BLaER1 (cell line): ENCODE data around the gene CHTF18.
"Not testable (repeated sequence)": the region's sequence is repeated elsewhere in the genome, so short reads cannot be mapped to it uniquely, and the experiment has no call there.

ENCODE experiments used
- H3K27ac ChIP-seq: shearing (Covaris generic); formaldehyde crosslinking; 2 replicates; pipeline ENCODE4 v1.8.1; 2022
- H3K27me3 ChIP-seq: shearing (Covaris generic); formaldehyde crosslinking; 2 replicates; pipeline ENCODE4 v1.8.1; 2022
- H3K36me3 ChIP-seq: shearing (Covaris generic); formaldehyde crosslinking; 2 replicates; pipeline ENCODE4 v1.8.1; 2022
- H3K4me1 ChIP-seq: shearing (Covaris generic); formaldehyde crosslinking; 2 replicates; pipeline ENCODE4 v1.8.1; 2022
- H3K4me2 ChIP-seq: shearing (Covaris generic); formaldehyde crosslinking; 2 replicates; pipeline ENCODE4 v1.8.1; 2022
- H3K4me3 ChIP-seq: shearing (Covaris generic); formaldehyde crosslinking; 2 replicates; pipeline ENCODE4 v1.8.1; 2022
- H3K9ac ChIP-seq: shearing (Covaris generic); formaldehyde crosslinking; 2 replicates; pipeline ENCODE4 v1.8.1; 2022
- H3K9me3 ChIP-seq: shearing (Covaris generic); formaldehyde crosslinking; 2 replicates; pipeline ENCODE4 v1.8.1; 2022
- H4K20me1 ChIP-seq: shearing (Covaris generic); formaldehyde crosslinking; 2 replicates; pipeline ENCODE4 v1.8.1; 2022
- Cebpa-rat ChIP-seq: shearing (Covaris generic); IDR thresholded peaks from 2 replicates; pipeline ENCODE4 v1.8.1; 2022

CHTF18 gene

GRCh38 chr16:817001-817906, 28.8 kb downstream of the CHTF18 start:
- Histone ChIP-seq H3K4me2 (peak overlapping the region; percentile 77), H3K9me3 (peaks cover 22% of the 10 kb centered on the region; the same call in 1 of the 2 replicates), H3K27ac (no peak overlapping the region), H3K9ac (no peak overlapping the region), H3K36me3 (no peaks in the 10 kb centered on the region), H3K4me1 (peaks cover 83% of the 10 kb centered on the region), H3K4me3 (no peak overlapping the region), H4K20me1 (no peaks in the 10 kb centered on the region), H3K27me3 (peaks cover 14% of the 10 kb centered on the region)
- TF ChIP-seq Cebpa-rat: no peak

- Histone ChIP-seq H3K4me2 (no peak overlapping the region), H3K9me3 (peaks cover 24% of the 10 kb centered on the region; the same call in 1 of the 2 replicates), H3K4me3 (no peak overlapping the region), H3K36me3 (no peaks in the 10 kb centered on the region), H3K4me1 (peaks cover 88% of the 10 kb centered on the region), H3K27me3 (peaks cover 5% of the 10 kb centered on the region), H3K27ac (no peak overlapping the region), H3K9ac (no peak overlapping the region), H4K20me1 (no peaks in the 10 kb centered on the region)
- TF ChIP-seq Cebpa-rat: no peak
Observed at GRCh38 chr16:818132-818531, 29.7 kb downstream of the CHTF18 start.

GRCh38 chr16:818592-818991, 30.2 kb downstream of the CHTF18 start:
- no peak overlapping the region for H3K27ac ChIP-seq
- peaks cover 28% of the 10 kb centered on the region for H3K9me3 ChIP-seq
- no peaks in the 10 kb centered on the region for H4K20me1 ChIP-seq
- peak overlapping the region; percentile 80 for H3K4me2 ChIP-seq
- H3K36me3 ChIP-seq: no peaks in the 10 kb centered on the region
- peaks cover under 1% of the 10 kb centered on the region; the same call in 1 of the 2 replicates for H3K27me3 ChIP-seq
- no peak for TF ChIP-seq Cebpa-rat
- H3K9ac ChIP-seq: no peak overlapping the region
- H3K4me3 ChIP-seq: no peak overlapping the region
- H3K4me1 ChIP-seq: peaks cover 86% of the 10 kb centered on the region

GRCh38 chr16:819336-820043, 31.1 kb downstream of the CHTF18 start:
- H3K27ac ChIP-seq: peak overlapping the region; percentile 73
- H3K9me3 ChIP-seq: peaks cover 33% of the 10 kb centered on the region
- H3K9ac ChIP-seq: peak overlapping the region; percentile 68
- no peaks in the 10 kb centered on the region for H4K20me1 ChIP-seq
- no peak for TF ChIP-seq Cebpa-rat
- H3K4me1 ChIP-seq: peaks cover 86% of the 10 kb centered on the region
- H3K27me3 ChIP-seq: no peaks in the 10 kb centered on the region
- no peaks in the 10 kb centered on the region for H3K36me3 ChIP-seq
- H3K4me2 ChIP-seq: peak overlapping the region; percentile 80
- peak overlapping the region; percentile 32; the same call in 1 of the 2 replicates for H3K4me3 ChIP-seq

- Histone ChIP-seq H3K9me3 (peaks cover 33% of the 10 kb centered on the region), H3K4me2 (peak overlapping the region; percentile 80), H3K4me1 (peaks cover 86% of the 10 kb centered on the region), H3K4me3 (peak overlapping the region; percentile 32; the same call in 1 of the 2 replicates), H3K27ac (peak overlapping the region; percentile 73), H3K9ac (peak overlapping the region; percentile 68)
- not testable (repeated sequence) for H3K27me3 ChIP-seq, H3K36me3 ChIP-seq, H4K20me1 ChIP-seq
Observed at GRCh38 chr16:820044-820408, 31.6 kb downstream of the CHTF18 start.

GRCh38 chr16:820748-821147, 32.3 kb downstream of the CHTF18 start:
- Histone ChIP-seq H3K9me3 (peaks cover 33% of the 10 kb centered on the region), H3K4me2 (peak overlapping the region; percentile 80), H4K20me1 (no peaks in the 10 kb centered on the region), H3K36me3 (no peaks in the 10 kb centered on the region), H3K27ac (peak overlapping the region; percentile 73; the same call in 1 of the 2 replicates), H3K9ac (peak overlapping the region; percentile 10; the same call in 1 of the 2 replicates), H3K27me3 (no peaks in the 10 kb centered on the region), H3K4me1 (peaks cover 86% of the 10 kb centered on the region), H3K4me3 (no peak overlapping the region)
- TF ChIP-seq Cebpa-rat: no peak

GRCh38 chr16:821751-822150, 33.3 kb downstream of the CHTF18 start:
- TF ChIP-seq Cebpa-rat: no peak
- H3K4me2 ChIP-seq: peak overlapping the region; percentile 80; the same call in 1 of the 2 replicates
- peaks cover 84% of the 10 kb centered on the region for H3K4me1 ChIP-seq
- H3K9ac ChIP-seq: no peak overlapping the region
- peaks cover 32% of the 10 kb centered on the region for H3K9me3 ChIP-seq
- no peaks in the 10 kb centered on the region for H4K20me1 ChIP-seq
- H3K4me3 ChIP-seq: no peak overlapping the region
- H3K36me3 ChIP-seq: no peaks in the 10 kb centered on the region
- no peaks in the 10 kb centered on the region for H3K27me3 ChIP-seq
- no peak overlapping the region for H3K27ac ChIP-seq

GRCh38 chr16:822174-822908, 33.9 kb downstream of the CHTF18 start:
- Histone ChIP-seq H3K27me3 (no peaks in the 10 kb centered on the region), H3K9me3 (peaks cover 26% of the 10 kb centered on the region), H4K20me1 (no peaks in the 10 kb centered on the region), H3K4me1 (peaks cover 84% of the 10 kb centered on the region), H3K9ac (no peak overlapping the region), H3K36me3 (no peaks in the 10 kb centered on the region), H3K27ac (no peak overlapping the region), H3K4me3 (no peak overlapping the region), H3K4me2 (0 out of 2 replicates have a peak overlapping the region, but pooled peaks have one; percentile 12)
- no peak for TF ChIP-seq Cebpa-rat

GRCh38 chr16:822909-823297, 34.5 kb downstream of the CHTF18 start:
- H3K4me2 ChIP-seq: 0 out of 2 replicates have a peak overlapping the region, but pooled peaks have one; percentile 12
- H4K20me1 ChIP-seq: no peaks in the 10 kb centered on the region
- no peaks in the 10 kb centered on the region for H3K27me3 ChIP-seq

More at GRCh38 chr16:822909-823297, 34.5 kb downstream of the CHTF18 start:
- Histone ChIP-seq H3K36me3 (no peaks in the 10 kb centered on the region), H3K4me3 (no peak overlapping the region), H3K9me3 (peaks cover 21% of the 10 kb centered on the region), H3K9ac (no peak overlapping the region), H3K4me1 (peaks cover 86% of the 10 kb centered on the region), H3K27ac (no peak overlapping the region)
- no peak for TF ChIP-seq Cebpa-rat
